Activated T-cell treated with anti-CD3 and anti-CD28 coated beads for 24 hours (primary cell): ENCODE results near the gene PHEX.
"Not testable (repeated sequence)": the region's sequence is repeated elsewhere in the genome, so short reads cannot be mapped to it uniquely, and the experiment has no call there.

Experiments used
- DNase-seq: peaks from one replicate; pipeline ENCODE4 v3.0.0-alpha.2; 2020; ENCODE audit warnings: low read depth

The PHEX gene

GRCh38 chrX:22246620-22247019 is 214.5 kb downstream of the PHEX start:
- no peak for DNase-seq

- no peak for DNase-seq
These were observed 215.0 kb downstream of the PHEX start for GRCh38 chrX:22247169-22247568.

DNA sequence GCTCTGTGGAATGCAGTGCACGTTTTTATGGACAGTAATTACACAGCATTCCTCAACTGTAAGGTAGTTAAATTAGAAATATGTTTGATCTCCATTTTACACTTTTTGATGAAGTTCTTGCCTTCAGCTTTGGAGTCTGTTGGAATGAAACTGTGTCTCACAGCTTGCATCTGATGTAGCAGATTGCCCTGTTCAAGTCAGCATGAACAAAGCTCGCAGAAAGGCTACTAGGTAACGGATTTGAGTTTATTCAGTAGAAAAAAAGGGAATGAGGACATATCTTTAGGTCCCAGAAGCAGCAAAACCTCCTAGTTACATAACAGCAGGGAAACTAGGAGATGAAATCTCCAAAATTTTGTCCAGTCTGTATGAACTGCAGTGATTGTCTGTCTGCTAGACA is 216.3 kb downstream of the PHEX start:
- no peak for DNase-seq

DNA sequence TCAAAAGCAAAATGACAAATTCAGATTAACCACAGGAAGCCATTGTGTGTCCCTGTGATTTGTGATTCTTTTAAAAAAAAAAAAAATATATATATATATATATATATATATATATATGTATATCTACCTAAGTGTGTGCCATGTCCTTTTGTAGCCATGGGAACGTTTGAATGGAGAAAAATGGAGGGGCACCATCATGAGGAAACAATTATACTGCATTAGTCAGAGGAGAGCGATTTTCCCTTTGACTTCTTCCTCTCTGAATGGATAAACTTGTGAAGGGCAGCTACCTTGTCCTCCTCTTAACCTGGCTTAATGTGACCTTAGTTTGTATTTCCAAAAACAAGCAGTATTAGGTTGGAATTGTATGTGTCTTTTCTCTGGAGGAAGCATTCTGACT is 217.2 kb downstream of the PHEX start:
- no peak for DNase-seq

GRCh38 chrX:22268706-22269105 is 236.6 kb downstream of the PHEX start:
- DNase-seq: no peak

GRCh38 chrX:22272613-22273012 is 240.5 kb downstream of the PHEX start, which contains the start of gene CBLL2:
Gene CBLL2, plus strand, starts transcription at chrX:22272913. Its CDS starts 79 bp downstream, at chrX:22272992.
- DNase-seq: no peak

DNA sequence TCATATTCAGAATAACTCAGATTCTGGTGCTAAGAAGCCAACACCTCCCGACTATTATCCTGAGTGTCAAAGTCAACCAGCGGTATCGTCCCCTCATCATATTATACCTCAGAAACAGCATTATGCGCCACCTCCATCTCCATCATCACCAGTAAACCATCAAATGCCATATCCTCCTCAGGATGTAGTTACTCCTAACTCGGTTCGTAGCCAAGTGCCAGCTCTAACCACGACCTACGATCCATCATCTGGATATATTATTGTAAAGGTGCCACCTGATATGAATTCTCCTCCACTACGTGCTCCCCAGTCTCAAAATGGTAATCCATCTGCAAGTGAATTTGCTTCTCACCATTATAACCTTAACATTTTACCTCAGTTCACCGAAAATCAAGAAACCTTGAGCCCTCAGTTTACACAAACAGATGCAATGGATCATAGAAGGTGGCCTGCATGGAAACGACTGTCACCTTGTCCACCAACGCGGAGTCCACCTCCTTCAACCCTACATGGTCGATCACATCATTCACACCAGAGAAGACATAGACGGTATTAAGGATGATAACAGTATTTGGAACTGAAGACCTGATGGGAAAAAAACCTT is 241.7 kb downstream of the PHEX start:
- no peak for DNase-seq

GRCh38 chrX:22276781-22277180 is 244.7 kb downstream of the PHEX start:
- no peak for DNase-seq

GRCh38 chrX:22278375-22278774 is 246.2 kb downstream of the PHEX start:
- no peak for DNase-seq

- not testable (repeated sequence) for DNase-seq
These were observed 257.1 kb downstream of the PHEX start for GRCh38 chrX:22289209-22289608.

DNA sequence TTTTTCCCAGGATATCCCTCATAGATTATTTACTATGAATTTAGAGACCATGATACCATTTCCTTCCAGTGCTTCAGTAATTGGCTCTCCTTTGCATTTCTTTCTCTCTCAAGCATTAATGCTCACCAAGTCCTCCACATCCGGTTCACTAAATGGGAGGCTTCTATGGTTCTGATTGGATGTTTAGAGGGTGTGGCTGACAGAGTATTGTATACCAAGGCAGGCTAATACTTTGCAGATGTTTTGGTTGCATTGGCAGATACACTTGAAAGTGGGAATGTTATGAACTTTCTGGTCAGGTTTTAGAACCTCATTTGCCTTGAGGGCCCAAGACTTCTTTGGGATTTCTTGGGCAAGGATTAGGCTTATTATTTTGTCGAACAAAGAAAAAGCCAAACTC is 264.7 kb downstream of the PHEX start:
- DNase-seq: no peak

- no peak for DNase-seq
These were observed 268.0 kb downstream of the PHEX start for GRCh38 chrX:22300130-22300529.
